ENCODE results near the gene CBS.
"Not testable (repeated sequence)": the region's sequence is repeated elsewhere in the genome, so short reads cannot be mapped to it uniquely, and the experiment has no call there.

The CBS gene

DNA sequence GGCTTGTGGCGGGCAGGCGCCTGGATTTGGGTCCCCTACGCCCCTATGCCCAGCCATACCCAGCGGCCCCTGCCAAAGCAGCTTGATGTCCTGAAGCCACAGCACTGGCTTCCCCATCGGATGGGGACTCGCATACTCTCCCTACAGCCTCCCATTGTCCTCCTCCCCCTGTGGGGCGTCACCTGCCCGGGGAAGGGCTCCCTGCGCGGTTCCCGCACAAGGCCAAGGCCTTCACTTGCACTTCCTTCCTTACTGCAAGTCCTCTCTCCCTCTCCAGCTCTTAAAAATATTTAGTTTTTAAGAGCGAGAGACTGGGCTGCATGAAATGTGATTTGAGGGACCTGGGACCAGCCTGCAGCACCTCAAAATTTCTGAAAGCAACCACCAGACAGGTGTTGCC lies 8.9 kb downstream of the CBS start:
- not testable (repeated sequence) for DNase-seq

DNA sequence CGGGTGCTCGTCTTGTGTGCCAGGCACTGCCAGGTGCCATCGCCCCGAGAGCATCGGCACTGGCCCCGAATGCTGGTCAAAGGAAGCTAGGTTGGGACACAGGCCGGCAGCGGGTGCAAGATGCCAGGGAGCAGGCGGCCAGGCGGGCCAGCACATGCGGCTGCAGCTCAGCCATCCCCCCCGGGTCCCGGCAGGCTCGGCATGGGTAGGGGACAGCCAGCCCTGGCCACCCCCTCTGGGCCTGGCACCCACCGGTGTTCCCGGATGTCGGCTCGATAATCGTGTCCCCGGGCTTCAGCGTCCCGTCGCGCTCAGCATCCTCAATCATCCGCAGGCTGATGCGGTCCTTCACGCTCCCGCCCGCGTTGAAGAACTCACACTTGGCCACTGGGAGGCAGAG lies 9.6 kb downstream of the CBS start:
- DNase-seq: not testable (repeated sequence)

DNA sequence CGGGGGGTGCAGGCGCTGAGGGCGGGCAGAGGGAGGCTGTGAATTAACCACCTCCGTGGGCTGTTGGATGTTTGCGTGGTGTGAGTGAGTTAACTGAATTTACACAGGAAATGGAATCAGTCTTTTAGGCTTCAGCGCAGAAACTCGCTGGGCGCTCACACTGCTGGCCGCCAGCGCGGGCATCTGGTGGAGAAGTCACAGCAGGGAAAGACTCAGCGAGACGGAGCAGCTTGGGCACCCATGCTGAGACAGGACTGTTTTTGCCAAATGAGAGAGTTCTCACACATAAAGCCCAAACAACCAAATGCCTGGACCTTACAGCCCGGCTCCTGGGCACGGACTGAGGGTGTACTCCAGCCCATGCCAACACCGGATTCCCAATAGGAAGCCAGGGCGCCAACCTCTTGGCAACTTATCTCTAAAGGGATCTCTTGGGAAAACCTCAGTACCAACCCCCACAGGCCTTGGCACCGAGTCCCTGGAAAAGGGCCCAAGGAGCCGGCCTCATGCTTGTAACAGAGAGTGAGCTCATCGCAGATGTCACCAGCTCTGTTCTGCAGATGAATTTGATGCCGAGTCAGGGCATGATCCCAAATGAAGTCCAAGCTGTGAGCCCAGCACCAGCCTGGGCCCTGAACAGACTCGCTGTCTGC lies 11.2 kb downstream of the CBS start:
- not testable (repeated sequence) for DNase-seq

DNA sequence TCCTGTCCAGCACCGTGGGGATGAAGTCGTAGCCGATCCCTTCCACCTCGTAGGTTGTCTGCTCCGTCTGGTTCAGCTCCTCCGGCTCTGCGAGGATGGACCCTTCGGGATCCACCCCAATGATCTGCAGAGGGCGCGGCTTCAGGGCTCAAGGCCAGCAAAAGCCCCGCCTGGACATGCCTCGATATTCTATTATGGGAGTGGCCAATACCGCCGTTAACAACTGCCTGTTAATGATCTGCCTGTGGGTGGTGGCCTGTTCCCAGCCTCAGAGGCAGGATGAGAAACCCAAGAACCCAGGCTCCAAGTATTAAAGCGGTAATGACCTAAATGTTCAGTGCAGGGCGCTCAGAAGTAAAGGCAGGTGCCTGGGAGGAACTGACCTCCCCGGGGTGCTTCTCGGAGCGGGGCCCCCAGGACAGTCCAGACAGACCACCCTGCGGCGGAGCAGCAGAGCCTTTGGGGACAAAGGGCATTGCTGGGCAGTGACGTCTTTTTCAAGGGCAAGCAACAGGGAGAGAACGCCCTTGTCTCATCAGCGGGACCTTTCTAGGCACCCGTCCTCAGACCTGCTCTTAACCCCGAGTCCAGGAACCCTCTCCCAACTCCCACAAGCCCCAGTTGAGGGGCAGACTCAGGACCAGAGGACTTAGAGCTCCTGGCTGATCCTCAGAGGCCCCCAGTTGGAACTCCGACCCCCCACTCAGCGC lies 12.5 kb downstream of the CBS start:
- DNase-seq: not testable (repeated sequence)

DNA sequence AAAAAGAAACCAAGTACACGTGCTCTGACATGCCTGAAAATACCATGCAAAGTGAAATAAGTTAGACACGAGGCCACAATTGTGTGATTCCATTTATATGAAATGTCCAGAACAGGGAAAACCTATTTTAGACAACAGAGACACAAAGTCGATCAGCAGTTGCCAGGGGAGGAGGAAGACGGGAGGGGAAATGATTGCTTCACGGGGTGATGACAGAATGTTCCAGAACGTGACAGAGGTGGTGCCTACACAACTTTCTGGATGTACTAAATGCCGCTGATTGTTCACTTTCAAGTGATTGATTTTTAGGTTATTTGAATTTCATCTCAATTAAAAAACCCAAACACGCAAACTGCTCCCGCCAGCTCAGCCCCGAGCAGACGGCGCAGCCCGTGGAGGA lies 22.5 kb downstream of the CBS start:
- not testable (repeated sequence) for DNase-seq

DNA sequence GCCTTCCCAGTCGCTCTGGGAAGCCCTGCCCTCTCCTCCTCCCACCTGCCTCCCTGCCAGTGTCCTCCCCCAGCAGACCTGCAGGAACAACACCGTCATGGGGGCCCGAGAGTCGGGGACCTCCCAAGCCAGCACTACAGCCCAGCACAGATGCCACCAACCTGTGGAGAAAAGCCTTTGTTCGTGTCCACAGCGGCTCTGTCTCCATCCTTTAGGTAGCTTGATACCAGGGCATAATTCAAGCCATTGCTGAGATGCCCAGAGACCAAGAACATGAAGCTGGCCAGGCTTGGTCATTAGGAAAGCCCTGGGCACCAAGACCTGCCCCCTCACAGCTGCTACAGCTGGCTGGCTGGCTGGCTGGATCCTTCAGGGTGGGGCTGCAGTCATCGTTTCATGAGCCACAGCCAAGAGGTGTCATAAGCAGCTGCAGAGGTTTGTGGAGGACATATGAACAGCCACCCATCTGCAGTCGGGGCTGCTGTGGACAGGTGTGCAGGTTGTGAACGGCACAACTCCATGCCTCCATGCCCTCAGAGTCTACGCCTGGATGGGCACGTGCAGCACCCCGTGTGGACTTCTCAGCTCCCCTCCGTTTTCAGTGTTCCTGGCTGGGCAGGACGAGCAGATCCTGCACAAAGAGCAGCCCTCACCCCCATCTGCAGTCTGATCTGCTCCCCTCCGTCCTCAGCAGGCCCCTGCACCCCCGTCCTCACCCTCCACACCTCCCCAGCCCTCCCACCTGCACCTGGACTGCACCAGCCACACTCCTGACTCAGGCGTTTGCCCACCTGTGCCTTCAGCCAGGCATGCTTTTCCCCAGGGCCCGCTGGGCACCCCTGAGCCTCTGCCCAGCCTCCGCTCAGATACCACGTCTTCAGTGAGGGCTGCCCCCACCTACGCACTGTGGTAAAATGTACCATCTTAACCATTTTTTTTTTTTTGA lies 29.5 kb downstream of the CBS start:
- not testable (repeated sequence) for DNase-seq

DNA sequence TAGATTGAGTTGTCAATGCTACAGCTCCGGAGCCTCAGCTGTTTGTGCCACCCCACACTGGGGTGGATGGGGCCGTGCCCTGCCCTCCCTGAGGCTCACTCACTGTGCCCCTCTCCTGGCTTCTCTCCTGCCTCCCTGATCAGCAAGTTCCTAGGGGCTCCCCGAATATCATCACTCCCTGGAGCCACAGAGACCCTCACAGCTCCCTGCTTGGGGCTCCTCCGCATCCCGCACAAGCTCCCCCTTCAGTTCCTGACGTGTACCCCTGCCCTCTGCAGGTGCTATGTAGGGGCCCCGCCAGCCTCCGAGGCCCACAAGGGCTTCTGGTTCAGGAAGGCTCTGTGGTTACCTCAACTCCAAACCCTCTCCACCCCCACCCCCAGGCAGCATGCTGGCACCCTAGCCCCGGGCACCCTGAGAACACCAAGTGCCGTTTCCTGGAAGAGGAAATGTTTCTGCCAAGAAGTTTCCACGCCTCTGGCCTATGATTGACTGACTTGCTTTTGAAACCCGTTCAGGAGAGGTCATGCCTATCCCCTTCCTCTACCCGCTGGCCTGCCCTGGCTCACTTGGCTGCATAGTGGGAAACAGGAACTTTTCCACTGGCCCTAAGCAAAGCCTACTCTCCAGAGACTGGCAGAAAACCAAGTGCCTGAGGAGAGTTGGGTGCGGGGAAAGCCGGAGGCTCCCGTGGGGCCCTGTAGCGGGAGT lies 30.3 kb downstream of the CBS start:
- DNase-seq: not testable (repeated sequence)

DNA sequence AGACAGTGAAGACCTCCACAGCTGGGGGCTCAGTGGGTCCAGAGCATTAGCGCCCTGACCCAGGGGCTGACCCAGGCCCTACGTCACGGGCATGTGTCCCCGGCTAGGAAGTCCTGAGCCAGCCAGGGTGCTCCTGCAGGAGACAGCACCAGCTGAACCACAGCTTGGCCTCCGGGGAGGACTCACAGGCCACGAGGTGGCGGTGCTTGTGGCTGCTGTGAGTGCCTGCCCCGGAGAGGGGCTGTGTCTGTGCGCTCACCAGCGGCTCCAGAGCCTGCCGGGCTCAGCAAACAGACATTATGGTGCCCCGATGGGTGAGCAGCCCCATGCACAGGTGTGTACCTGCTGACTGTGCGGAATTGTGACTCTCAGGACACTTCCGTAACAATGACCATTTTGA lies 31.1 kb downstream of the CBS start:
- not testable (repeated sequence) for DNase-seq

DNA sequence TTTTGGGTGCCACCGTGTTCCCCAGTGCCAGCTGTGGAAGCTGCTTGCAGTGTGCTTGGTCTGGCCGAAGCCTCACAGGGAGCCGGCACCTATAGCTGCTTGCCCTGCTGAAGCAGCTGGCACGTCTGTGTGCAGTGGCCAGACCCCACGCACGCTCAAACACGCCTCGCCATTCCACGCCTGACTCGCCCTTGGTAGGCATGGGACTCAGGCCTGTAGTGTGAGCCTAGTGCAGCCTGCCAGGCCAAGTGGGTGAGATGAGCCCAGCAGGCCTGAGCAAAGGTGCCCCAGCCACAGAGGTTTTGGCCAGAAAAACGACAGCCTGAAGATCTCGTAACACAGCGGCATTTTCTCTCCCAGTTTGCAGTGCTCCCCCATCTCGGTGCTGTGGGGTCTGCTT lies 32.3 kb downstream of the CBS start:
- not testable (repeated sequence) for DNase-seq

DNA sequence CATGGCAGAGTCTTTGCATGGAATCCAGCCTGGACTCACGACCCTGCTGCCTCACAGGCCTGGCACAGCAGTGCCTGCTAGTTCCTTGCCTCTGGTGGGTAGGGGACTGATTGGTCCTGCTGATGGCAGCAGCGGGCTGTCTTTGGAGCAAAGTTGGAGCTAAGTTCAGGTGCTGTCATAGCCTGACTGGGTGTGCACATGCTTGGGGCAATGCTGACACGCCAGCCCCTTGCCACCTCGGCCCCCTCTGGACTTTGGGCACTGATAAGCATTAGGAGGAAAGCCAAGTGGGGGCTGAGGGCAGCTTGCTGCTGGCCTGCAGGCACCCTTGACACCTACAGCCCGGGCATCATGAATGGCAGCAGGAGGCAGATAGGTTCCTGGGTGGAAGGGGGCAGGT lies 33.5 kb downstream of the CBS start:
- not testable (repeated sequence) for DNase-seq

DNA sequence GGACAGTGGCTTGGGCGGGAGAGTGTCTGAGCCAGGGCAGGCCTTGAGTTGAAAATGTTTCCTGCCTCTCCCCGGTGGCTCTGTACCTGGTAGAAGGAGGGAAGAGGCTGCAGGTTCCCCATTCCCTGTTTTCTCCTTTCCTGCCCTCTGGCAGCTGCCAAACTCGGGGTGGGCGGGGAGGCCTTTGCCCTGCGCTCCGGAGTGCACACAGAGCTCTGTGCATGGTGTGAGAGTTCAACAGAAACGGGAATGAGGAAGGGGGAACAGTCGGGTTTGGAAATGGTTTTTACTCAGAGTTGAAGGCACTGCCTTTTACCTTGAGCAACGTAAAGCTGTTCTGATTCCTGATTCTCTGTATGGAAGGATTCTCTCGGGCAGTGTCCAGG lies 37.0 kb downstream of the CBS start:
- DNase-seq: not testable (repeated sequence)

DNA sequence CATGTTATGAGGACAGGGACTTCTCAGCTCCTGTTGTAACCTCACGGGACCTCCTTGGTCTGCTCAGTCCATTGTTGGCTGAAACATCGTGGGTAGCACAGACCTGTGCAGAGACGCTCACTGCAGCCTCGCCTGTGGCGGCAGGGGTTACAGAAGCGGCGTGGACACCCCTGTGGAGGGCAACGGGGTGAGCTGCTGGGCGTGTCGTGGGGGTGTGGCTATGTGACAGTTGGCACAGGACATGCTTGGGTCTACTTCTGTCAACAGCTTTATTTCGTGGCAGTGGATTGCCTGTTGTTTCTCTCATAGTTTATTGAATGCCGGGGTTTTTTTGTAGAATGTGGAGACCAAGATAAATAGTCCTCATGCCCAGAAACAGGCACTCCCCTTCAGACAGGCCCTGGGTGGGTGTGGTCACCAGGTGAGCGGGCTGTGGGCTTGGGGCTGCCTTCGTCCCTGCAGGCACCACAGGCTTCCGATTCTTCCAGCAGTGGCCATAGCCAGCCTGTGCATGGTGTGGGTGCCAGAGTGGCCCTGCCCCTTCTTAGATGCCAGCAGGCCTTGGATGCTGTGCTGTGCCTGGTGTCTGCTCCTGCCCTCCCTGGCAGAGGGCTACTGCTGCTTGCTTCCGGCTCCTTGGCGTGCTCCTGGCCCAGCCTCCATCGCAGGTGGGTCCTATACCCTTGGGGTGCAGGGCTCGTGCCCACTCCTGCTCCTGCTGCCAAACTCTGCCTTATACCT lies 37.5 kb downstream of the CBS start:
- DNase-seq: not testable (repeated sequence)

DNA sequence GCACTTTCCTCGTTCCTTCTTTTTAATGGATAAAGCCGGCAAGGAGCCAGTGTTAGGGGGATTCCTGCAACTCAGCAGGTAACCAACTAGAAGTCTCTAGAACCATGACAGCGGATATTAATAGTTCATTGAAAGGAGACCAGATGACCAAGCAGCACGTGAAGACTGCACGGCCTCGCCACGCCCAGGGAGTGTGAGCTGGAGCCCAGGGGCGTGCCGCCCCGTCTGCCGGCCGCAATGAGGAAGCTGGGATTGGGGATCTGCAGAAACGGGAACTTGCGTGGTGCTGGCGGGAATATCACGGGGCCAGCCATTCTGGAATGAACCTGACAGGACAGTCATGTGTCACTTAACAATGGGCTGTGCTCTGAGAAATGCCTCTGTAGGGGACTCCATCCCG lies 38.7 kb downstream of the CBS start:
- not testable (repeated sequence) for DNase-seq

DNA sequence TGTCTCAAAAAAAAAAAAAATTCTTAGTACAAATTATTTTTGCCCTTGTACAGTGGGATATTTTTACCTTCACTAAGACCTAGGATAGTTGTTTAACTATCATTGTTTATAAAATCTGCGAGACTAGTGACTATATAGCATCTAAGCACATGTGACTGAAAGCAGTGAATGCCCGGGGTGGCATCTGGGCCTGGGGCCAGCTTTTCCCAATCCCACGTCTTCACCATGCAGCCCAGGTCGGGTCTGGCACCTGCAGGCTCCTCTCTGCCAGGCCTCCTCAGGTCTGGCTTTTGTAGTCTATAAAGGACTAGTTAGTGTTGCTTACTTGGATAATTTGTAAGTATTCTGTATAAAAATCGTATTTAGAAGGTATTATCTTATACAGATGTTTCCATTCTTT lies 40.8 kb downstream of the CBS start:
- no peak for DNase-seq

DNA sequence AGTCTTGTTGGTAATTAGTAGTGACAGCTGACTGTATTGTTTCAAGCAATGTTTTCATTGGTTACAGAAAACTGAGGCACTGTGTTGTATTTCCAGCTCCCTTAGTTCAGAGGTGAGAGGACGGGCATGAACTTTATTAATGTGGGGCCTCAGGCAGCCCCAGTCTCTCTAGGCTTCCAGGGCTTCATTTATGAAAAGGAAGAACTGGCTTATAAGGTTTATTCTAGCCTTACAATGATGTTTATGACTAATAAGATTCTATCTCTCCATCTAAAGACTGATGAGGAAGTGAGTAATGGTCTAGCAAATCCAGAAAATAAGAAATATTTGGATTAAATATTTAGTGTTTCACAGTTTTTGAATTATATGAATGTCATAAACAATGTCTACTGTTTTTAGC lies 41.5 kb downstream of the CBS start:
- DNase-seq: no peak

DNA sequence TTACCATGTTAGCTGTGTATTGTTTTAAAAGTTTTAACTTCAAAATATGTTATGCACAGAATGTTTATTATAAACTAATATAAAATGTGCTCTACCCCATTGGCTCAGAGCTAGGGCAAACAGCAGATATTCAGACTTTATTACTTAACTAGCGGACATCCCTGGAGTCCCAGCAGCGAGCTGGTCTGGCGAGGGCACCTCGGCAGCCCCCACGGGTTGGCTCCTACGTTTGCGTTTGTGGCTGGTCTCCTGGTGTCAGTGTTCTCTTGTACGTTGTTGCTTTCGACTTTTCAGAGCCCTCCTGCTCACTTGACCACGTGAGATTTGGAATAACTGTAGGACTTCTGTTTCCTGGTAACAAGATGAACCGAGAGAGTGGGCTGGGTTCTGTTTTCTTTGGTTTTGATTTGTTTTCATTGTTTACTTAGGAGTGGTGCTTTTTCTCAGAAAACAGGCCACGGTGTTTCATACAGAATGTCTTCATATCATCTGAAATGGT lies 44.5 kb downstream of the CBS start:
- DNase-seq: no peak

DNA sequence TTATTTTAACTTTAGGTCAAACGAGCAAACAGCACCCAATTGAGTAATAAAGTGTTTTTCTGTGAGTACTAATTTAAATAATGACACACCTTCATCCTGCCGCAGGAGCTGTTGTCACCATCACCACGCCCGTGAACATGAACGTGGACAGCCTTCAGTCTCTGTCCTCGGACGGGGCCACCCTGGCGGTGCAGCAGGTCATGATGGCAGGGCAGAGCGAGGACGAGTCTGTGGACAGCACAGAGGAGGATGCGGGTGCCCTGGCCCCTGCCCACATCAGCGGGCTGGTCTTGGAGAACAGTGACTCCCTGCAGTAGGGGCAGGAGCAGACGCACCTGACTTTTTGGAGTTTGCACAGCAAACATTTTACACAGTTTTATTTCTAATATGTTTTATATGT lies 45.9 kb downstream of the CBS start:
- DNase-seq: no peak

DNA sequence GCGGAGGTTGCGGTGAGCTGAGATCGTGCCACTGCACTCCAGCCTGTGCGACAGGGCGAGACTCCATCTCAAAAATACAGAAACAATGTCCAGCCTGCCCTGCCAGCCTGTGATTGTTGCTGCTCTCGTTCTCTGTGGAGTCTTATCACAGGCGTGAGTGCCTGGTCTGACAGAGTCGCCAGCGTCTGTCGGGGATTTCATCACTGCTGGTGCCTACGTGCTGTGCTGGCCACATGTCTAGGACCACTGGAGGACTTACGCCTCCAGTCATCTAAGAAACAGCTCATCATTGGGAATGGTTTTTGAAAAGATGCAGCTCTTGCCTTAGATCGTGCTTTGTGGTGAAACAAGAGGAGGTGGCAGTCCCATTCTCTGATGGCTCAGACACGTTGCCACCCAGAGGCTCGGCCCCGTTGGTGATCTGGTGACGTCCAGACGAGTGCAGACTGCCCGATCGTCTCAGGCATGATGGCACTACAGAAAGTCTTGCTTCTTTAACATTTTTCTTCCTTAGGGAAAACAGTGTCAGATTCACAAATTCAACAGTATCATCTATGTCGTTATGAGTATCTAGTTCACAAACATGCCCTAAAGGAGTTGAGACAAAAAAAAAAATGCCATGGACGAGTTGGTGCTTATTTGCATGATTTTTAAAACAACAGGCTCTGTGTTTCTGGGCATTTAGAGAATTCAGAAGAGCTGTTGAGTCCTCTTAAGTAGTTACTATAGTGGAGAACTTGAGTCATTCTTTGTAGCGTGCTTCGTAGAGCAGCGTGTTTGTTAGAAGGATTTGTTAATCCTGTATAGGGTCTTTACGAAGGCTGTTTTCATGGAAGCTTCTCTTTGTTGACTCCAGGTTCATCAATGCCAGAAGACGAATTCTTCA lies 47.5 kb downstream of the CBS start:
- DNase-seq: no peak

DNA sequence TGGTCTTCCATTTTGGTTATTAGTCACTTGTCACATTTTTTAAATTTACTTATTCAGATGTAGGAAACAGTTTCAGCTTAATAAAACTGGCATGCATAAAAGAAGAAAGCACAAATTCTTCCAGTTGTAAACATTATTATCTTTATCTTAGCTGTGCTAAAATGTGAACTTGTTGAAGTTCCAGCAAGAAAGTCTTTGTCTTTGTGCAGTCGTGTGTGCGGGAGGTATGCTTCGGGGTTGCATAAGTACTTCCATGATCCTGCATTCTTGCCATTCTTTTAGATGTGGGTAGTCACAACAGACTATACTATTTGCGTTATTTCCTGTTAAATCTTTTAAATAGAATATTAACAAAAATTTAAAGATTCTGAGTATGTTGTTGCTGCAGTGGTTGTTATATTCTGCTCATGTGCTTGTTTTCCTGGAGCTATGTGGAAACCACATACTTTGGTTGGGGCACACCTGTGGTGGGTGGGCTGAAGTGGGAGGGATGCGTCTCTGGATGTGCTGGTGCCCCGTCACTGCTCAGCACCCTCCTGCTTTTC lies 49.9 kb downstream of the CBS start:
- DNase-seq: no peak

DNA sequence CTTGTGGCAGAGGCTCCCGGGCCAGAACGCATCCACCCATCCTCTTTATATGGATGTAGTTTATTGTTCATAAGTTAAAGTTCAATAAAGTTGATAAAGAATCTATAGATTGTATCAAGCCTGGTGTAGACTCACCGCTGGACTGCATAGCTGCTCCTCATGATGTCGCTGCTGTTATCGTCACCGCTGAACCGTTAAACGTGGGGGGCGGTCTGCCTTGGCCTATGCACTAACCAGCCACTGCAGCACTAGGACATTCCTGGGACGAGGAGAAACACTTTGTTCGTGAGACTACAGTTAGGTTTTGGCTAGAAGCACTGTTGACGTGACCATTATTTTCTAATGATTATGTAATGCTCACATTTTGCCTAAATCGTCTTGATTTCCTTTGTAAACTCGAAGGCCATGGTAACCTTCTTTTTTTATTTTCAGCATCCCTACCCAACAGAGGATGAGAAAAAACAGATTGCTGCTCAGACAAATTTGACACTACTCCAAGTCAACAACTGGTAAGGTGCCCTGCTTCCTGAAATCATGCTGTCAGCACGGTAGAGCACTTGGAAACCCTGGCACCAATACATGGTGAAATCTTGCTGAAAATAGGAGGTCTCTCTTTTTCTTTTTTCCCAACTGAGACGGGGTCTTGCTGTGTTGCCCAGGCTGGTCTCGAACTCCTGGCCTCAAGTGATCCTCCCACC lies 51.0 kb downstream of the CBS start:
- DNase-seq: no peak
